ENCODE measurements around the gene CCL25.
"Not testable (repeated sequence)": the region's sequence is repeated elsewhere in the genome, so short reads cannot be mapped to it uniquely, and the experiment has no call there.

CCL25 gene, protein sequence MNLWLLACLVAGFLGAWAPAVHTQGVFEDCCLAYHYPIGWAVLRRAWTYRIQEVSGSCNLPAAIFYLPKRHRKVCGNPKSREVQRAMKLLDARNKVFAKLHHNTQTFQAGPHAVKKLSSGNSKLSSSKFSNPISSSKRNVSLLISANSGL

GRCh38 chr19:8052464-8052859, at the start of gene CCL25:
Gene CCL25, plus strand, starts transcription at chr19:8052760. Its CDS starts 290 bp downstream, at chr19:8053050.
- no peak for DNase-seq (ENCODE audit: low read depth)

- no peak for DNase-seq (ENCODE audit: low read depth)
Measured at GRCh38 chr19:8004001-8004400, 48.6 kb upstream of the CCL25 start.

DNA sequence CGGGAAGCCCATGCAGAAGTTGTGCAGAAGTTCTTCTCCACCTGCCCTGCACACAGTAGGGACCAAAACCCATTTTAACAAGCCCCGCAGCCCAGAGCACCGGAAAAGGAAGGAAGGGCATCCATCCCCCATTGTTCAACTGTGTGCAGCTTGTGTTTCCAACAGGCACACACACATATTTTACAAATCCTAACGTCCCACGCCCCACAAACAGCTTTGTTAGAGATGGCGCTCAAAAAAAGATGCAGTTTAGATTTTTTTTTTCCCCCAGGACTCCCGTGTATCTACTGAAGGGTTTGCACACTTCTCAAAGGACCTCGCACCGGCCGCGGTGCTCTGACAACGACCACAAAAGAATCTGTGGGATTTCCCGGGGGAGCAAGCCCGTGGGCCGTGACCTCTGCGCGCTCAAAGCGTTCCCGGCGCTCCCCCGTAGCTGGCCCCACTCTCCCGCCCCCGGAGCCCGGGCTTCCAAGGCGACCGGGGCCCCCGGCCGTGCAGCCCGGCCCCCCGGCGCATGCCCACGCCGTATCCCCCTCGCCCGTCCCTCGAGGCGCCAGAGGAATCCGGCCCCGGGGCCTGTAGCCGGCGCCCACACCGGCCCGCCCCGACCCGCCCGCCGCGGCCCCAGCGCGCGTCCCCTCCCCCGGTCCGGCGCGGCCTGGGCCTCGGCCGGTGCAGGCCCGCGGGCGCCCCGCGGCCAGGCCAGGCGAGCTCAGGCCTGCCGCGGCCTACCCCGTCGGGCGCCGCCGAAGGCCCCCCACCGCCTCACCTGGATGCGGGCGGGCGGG, 47.6 kb upstream of the CCL25 start:
- peak; percentile 14 for DNase-seq (ENCODE audit: low read depth)

DNA sequence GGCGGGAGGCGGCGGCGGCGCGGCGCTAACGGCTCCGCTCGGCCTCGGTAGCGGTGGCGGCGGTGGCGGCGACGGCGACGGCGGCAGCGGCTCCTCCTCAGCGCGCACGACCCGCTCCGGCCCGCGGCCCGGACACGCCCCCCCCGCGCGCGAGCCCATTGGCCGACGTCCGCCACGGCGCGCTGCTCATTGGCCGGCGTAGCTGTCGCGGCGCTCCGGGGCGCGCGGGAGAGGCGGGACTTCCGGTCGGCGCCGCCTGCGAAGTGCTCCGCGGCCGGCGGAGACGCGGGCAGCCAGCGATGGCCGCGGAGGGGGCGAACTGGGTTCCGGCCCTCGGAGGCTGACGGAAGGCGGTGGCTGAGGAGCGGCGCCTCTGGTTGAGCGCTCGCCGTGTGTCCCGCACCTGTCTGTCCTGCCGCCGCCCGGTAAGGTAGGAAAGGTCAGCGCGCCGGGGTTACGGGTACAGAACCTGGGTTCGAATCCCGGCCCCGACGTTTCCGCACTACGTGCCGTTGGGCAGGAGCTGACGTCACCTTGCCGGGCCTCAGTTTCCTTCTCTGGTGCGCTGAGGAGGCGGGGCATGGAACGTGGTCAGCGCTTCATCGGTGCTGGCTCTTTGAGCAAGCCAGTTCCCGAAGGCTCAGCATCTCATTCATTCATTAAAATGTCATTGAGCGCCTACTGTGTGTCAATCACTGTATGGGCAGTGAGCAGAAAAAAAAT, 46.9 kb upstream of the CCL25 start, which contains the start of gene ELAVL1:
ELAVL1 (minus strand) TSS at position 108 of the 723 bp plus-strand sequence. CDS start 13,826 bp downstream, outside the sequence.
- DNase-seq (ENCODE audit: low read depth): peak; percentile 86

DNA sequence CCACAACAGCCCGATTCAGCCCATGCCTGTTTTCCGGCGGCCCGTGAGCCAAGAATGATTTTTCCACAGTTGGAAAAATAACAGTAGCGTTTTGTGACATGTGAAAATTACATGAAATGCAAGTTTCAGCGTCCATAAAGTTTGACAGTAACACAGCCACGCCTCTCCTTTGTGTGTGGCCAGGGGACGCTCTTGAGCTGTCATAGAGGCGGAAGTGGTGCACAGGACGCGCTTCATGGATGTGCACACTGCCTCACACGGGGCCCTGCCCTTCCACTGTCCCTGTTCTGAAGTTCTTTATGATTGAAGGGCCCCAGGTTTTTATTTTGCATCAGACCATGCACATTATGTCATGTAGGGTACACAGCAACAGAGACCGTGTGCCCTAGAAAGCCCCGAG, 34.8 kb upstream of the CCL25 start:
- DNase-seq (ENCODE audit: low read depth): no peak

DNA sequence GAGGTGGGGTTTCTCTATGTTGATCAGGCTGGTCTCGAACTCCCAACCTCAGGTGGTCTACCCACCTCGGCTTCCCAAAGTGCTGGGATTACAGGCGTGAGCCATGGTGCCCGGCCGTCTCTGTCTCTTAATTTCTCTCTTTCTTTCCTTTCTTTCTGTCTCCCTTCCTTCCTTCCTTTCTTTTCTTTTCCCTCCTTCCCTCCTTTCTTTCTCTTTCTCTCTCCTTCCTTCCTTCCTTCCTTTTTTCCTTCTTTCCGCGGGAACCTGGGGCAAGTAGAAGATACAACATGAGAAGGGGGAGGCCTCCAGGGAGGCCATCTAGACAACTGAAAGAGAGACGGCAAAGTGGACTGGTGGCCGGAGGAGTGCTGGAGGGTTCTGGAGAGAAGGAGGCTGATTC, 31.9 kb upstream of the CCL25 start:
- no peak for DNase-seq (ENCODE audit: low read depth)

DNA sequence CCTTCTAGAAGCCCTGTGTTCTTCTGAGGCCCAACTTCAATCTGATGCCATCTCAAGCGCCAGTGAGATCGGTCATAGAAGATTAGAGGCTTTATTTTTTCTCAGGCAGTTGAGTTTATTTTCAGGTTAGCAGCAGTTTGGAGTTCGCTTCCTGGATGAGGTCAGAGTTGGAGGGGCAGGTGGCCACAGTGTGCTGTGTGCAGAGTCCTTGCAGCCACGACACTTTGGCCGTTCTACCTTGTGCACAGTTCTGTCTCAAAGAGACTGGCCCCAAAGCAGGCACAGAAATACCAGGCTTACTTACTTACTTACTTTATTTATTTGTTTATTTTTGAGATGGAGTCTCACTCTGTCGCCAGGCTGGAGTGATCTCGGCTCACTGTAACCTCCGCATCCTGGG, 31.2 kb upstream of the CCL25 start:
- DNase-seq (ENCODE audit: low read depth): no peak

DNA sequence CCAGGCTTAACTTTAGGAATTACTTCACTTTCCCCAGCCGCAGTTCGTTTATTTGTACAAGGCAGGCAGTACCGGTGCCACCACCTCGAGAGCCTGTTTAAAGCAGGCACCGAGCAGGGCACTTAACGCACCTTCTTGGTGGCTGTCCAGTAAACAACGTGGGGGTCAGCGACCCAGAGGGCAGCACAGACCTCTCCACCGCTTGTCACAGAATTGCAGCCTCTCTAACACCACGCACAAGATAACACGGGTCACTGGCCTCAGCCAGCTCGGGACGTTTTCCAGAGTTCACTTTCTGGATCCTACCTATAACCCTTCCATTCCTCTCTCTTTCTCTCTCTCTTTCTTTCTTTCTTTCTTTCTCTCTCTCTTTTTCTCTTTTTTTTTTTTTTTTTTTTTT, 30.3 kb upstream of the CCL25 start:
- no peak for DNase-seq (ENCODE audit: low read depth)

GRCh38 chr19:8023371-8023770, 29.2 kb upstream of the CCL25 start:
- DNase-seq (ENCODE audit: low read depth): no peak

GRCh38 chr19:8024256-8024655, 28.3 kb upstream of the CCL25 start:
- not testable (repeated sequence) for DNase-seq (ENCODE audit: low read depth)

- no peak for DNase-seq (ENCODE audit: low read depth)
Measured at GRCh38 chr19:8025316-8025715, 27.2 kb upstream of the CCL25 start.

DNA sequence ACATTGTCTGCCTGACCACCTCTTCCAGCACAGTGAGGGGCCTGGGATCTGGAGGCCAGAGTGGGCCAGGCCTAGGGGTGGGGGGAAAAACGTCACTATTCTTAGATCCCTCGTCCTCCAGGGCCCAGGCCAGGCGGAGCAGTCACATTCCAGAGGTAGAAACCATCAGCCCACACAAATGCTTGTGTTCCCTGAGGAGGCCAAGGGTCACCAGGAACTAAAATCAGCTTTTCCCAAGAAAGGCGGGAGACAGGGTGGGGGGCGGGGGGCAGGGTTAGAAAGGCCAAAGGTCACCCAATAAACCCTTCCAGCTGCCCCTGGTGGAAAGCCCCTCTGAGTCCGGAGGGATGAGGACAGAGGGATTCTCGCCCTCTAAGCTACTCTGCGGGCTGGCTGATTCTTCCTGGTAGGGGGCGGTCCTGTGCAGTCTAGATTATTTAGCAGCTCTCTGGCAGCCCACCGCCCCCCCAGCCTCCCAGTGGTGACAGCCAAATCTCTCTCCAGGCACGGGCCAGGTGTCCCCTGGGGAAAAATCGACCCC, 23.5 kb upstream of the CCL25 start:
- no peak for DNase-seq (ENCODE audit: low read depth)

DNA sequence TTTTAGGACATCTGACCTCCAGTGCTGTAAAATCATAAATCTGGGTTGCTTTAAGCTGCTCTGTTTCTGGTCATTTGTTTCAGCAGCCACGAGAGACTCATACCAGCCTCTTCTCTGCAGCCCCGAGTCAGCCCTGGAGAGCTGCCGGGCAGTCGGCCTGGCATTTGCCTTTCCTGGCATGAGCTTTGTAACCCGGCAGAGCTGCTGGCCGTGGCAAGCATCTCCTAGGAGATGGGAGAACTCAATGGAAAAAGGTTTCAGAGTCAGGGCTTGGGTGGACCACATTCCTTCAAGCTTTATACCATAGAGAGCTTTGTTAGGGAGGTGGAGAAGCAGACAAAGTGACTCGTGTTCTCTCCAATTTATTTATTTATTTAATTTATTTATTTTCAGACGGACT, 21.6 kb upstream of the CCL25 start:
- no peak for DNase-seq (ENCODE audit: low read depth)

DNA sequence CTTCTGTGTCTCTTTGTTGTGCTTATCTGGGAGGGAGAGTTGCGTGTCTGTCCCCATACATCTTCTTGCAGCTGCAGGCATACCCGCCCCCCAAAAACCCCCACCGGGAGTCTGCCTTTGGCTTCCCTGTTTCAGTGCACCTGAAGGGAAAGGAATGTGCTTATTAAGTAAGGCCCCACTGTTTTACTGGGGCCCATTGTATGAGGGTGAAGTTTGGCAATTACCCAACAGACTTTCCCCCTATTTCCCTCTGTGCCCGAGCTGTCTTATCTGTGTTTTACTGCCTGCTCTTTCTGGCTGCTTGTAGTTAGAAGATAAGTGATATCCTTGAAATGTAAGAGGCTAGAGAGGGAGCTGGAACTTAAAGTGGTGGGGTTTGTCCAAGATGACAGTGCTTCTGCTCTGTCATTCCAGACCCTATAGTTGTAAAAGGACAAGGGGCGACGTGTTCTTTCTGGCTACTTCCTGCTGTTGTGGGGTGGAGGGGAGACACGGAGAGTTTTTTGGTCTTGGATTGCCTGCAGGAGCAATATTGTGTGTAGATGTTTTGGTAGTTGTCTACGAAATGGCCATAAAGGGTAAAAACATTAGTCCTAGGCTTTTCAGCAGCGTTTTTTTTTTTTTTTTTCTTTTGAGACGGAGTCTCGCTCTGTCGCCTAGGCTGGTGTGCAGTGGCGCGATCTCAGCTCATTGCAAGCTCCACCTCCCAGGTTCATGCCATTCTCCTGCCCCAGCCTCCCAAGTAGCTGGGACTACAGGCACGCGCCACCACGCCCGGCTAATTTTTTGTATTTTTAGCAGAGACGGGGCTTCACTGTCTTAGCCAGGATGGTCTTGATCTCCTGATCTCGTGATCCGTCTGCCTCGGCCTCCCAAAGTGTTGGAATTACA, 19.0 kb upstream of the CCL25 start:
- DNase-seq (ENCODE audit: low read depth): not testable (repeated sequence)

DNA sequence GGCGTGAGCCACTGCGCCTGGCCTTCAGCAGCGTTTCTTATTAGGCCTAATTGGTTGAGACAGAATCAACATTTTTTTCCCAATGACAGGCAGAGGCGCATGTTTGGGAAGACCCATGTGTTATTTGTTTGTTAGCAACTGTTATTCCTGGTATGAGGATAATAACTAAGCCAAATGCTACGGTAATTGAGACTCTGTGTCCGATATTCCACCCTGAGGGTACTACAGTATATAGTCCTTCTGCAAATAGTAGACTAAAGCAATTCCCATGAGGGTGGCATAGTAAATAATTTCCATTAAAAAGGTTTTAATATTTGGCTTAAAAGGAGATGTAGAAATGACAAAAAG, 18.4 kb upstream of the CCL25 start:
- no peak for DNase-seq (ENCODE audit: low read depth)

DNA sequence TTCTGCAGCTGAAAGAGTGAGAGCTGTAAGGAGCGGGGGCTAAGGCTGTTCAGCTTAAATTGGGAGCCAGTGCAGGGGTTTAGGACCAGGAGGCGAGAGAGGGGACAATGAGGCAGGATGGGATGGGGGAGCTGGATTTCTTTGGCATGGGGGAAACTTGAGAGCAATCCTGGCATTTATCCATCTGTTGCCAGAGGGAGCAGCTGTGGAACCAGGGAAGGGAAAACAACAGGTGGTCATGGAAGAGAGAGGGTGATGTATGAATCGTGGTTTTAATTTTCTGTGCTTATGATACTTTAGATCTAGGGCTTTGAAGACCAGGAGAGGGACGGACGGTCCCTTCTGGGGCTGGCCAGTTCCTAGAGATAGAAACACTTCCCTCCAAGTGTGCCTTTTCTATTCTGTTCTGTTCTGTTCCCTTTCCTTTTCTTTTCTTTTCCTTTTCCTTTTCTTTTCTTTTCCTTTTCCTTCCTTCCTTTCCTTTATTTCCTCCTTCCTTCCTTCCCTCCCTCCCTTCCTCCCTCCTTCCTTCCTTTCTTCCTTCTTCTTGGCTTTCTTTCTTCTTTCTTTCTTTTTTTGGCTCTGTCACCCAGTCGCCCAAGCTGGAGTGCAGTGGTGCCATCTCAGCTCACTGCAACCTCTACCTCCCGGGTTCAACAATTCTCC, 16.0 kb upstream of the CCL25 start:
- DNase-seq (ENCODE audit: low read depth): no peak

GRCh38 chr19:8038815-8039214, 13.7 kb upstream of the CCL25 start:
- no peak for DNase-seq (ENCODE audit: low read depth)

DNA sequence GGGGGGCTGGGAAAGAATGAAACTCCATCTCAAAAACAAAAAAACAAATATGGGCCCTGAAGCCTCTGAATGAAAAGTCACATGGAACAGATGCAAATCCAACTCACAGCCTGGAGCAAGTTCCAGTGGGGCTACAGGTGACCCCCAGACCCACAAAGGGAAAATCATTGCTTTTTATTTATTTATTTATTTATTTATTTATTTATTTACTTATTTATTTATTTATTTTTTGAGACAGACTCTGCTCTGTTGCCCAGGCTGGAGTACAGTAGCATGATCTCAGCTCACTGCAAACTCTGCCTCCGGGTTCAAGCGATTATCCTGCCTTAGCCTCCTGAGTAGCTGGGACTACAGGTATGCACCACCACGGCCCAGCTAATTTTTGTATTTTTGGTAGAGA, 13.3 kb upstream of the CCL25 start:
- DNase-seq (ENCODE audit: low read depth): no peak

DNA sequence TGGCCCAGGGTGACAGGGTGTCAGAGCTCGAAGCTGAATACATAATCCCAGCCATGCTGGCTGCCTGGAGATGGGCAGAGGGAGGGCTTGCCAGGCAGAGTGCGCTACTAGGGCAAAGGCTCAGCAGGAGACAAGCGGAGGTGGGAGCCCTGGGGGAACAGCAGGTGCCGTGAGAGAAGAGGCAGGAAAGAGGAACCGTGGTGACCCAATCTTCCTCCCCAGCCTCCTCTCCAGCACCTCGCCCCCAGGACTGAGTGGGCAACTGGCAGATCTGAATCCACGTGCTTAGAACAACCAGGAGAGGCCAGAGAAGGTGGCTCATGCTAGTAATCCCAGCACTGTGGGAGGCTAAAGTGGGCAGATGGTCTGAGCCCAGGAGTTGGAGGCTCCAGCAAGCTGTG, 11.0 kb upstream of the CCL25 start:
- DNase-seq (ENCODE audit: low read depth): no peak

- DNase-seq (ENCODE audit: low read depth): no peak
Measured at GRCh38 chr19:8042900-8043299, 9.7 kb upstream of the CCL25 start.

DNA sequence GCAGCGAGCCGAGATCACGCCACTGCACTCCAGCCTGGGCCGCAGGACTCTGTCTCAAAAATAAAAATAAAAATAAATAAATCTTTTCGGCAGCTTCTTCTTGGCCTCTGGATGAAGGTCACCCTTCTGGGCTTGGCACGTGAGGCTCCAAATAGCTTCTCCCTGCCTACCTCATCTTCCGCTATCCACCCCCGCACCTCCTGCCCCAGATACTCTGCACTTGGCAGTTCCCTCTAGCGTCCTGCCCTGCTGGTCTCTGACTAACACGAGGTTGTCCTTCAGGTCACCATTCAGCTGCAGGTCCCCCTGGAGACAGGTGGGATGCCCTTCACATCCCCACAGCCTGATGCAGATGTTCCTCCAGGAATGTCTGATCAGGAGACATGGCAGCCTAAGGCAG, 8.5 kb upstream of the CCL25 start:
- no peak for DNase-seq (ENCODE audit: low read depth)

Data from activated T-cell treated with anti-CD3 and anti-CD28 coated beads for 24 hours (primary cell).